K562 (cell line): ENCODE results near the gene TBX1. TPM values are rescaled to one million over a fixed set of nuclear protein-coding genes. Genes with fewer than 3 reads are reported as not detected.

Source experiments
- ELF4 ChIP-seq: fragments of 450-650 bp; formaldehyde crosslinking; IDR thresholded peaks from 2 replicates; pipeline ENCODE4 v1.4.0; 2022; ENCODE audit warnings: missing genetic modification characterization
- FOXJ2 ChIP-seq: fragments of 200-800 bp; sonication (Bioruptor generic); IDR thresholded peaks from 2 replicates; pipeline ENCODE4 v1.6.1; 2016; ENCODE audit warnings: missing genetic modification characterization, missing compliant biosample characterization
- FOXP1 ChIP-seq: sonication (generic); formaldehyde crosslinking; IDR thresholded peaks from 2 replicates; pipeline ENCODE4 v1.8.0; 2022; ENCODE audit warnings: mild to moderate bottlenecking, missing genetic modification reagents
- KAT7 ChIP-seq: sonication (generic); formaldehyde crosslinking; IDR thresholded peaks from 2 replicates; pipeline ENCODE4 v1.8.0; 2022; ENCODE audit warnings: missing genetic modification reagents, mild to moderate bottlenecking, borderline replicate concordance
- NUFIP1 ChIP-seq: fragments of 450-650 bp; IDR thresholded peaks from 2 replicates; pipeline ENCODE4 v1.6.1; 2018; ENCODE audit not compliant: partially characterized antibody
- OTX1 ChIP-seq: fragments of 450-650 bp; formaldehyde crosslinking; IDR thresholded peaks from 2 replicates; pipeline ENCODE4 v1.4.0; 2022; ENCODE audit warnings: mild to moderate bottlenecking
- SMARCA5 ChIP-seq: fragments of 450-650 bp; IDR thresholded peaks from 2 replicates; pipeline ENCODE4 v1.6.1; 2016
- ZBTB49 ChIP-seq: sonication (generic); formaldehyde crosslinking; IDR thresholded peaks from 2 replicates; pipeline ENCODE4 v1.8.0; 2022; ENCODE audit warnings: missing genetic modification reagents, mild to moderate bottlenecking, borderline replicate concordance
- ZNF707 ChIP-seq: fragments of 250-450 bp; sonication (Bioruptor Pico); conservative IDR thresholded peaks from 2 replicates; pipeline ENCODE4 v1.8.0; 2022; ENCODE audit warnings: inconsistent platforms, mild to moderate bottlenecking, moderate library complexity
- polyA plus RNA-seq, 8 experiments: library from polyadenylated mRNA; depleted of rRNA in 4 of 8; stranded (reverse) in 5 of 8; unstranded in 3 of 8; fragments of >200 nt; fragmentation: Nextera tagmentation in 2 of 8; fragmentation: Illumina TruSeq in 1 of 8; extraction: Ambion mirVana in 2 of 8; extraction: Trizol in 1 of 8; gene quantifications; 2 replicates each; pipeline versions ENCODE4 v1.2.1 to v1.2.3, GENCODE V29; 2011 to 2014; ENCODE audit warnings: inconsistent platforms in 1 of 8, missing spikeins in 1 of 8
- total RNA-seq, 7 experiments: library from RNA; depleted of rRNA in 6 of 7; stranded (reverse); fragments of >200 nt in 6 of 7; fragmentation: Illumina TruSeq in 2 of 7; extraction: Trizol in 2 of 7; gene quantifications; 2 replicates each; pipeline versions ENCODE4 v1.2.1 to v1.2.3, GENCODE V29; 2011 to 2021; ENCODE audit warnings: low replicate concordance in 1 of 7
- TF ChIP-seq, protein P1 (sequence below): fragments of 250-450 bp; sonication (Bioruptor Pico); IDR thresholded peaks from 2 replicates; pipeline ENCODE4 v1.8.0; 2021; ENCODE audit warnings: moderate library complexity, mild to moderate bottlenecking, inconsistent platforms

The TBX1 gene
- total and polyA plus RNA-seq, 9 of the 15 experiments (the other 6 are each of a cell fraction or from before 2014, with no cell fraction given), result 0.07 to 35.0 (median 3.9) TPM

DNA sequence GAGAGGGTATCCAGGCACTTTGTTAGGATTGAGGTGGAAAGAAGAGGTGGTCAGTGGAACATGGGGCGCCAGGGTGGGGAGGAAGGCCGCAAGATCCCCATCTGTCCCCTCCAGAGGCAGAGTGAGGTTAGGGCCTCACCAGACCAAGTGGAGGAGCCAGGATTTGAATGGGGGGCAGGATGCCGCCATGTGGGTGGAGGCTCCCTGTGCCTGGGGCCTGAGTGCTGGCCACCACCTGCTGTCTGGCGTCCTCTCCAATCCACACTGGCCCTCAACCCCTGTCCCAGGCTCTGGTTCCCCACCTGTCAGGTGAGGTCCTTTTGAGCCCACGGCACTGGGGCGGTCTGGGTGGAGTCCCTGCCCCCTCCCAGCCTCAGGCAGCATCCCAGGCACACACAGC is 17.5 kb upstream of the TBX1 start (continued):
- TF ChIP-seq ZBTB49 (CRISPR knock-in tag) (no peak), SMARCA5 (no peak), FOXP1 (CRISPR knock-in tag) (no peak), NUFIP1 (no peak), KAT7 (CRISPR knock-in tag) (no peak), ELF4 (CRISPR knock-in tag) (no peak), OTX1 (no peak), ZNF707 (no peak), FOXJ2 (no peak)
- TF ChIP-seq, protein P1, sequence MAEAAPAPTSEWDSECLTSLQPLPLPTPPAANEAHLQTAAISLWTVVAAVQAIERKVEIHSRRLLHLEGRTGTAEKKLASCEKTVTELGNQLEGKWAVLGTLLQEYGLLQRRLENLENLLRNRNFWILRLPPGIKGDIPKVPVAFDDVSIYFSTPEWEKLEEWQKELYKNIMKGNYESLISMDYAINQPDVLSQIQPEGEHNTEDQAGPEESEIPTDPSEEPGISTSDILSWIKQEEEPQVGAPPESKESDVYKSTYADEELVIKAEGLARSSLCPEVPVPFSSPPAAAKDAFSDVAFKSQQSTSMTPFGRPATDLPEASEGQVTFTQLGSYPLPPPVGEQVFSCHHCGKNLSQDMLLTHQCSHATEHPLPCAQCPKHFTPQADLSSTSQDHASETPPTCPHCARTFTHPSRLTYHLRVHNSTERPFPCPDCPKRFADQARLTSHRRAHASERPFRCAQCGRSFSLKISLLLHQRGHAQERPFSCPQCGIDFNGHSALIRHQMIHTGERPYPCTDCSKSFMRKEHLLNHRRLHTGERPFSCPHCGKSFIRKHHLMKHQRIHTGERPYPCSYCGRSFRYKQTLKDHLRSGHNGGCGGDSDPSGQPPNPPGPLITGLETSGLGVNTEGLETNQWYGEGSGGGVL (CRISPR knock-in tag), result no peak
